ENCODE results near the gene UTS2B.
"Not testable (repeated sequence)": the region's sequence is repeated elsewhere in the genome, so short reads cannot be mapped to it uniquely, and the experiment has no call there.

UTS2B gene

DNA sequence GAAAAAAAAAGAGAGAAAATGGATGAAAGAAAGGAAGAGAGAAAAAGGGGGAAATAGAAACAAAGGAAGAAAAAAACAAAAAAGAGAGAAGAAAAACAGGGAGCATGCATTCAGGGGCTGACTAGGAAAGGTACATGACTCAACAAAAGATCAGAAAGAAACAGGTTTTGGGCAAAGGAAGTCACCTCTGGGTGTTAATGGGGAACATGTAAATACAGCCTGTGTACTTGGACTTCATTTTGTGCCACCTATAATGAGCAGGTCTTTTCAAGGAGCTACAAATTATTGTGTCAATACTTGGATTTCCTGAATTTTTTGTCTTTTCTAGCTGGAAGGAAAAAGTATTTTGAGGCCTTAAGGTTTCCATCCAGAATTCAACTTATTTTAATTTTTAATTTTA lies 54.6 kb downstream of the UTS2B start:
- DNase-seq: no peak

GRCh38 chr3:191275244-191275643 lies 55.1 kb downstream of the UTS2B start:
- DNase-seq: not testable (repeated sequence)

DNA sequence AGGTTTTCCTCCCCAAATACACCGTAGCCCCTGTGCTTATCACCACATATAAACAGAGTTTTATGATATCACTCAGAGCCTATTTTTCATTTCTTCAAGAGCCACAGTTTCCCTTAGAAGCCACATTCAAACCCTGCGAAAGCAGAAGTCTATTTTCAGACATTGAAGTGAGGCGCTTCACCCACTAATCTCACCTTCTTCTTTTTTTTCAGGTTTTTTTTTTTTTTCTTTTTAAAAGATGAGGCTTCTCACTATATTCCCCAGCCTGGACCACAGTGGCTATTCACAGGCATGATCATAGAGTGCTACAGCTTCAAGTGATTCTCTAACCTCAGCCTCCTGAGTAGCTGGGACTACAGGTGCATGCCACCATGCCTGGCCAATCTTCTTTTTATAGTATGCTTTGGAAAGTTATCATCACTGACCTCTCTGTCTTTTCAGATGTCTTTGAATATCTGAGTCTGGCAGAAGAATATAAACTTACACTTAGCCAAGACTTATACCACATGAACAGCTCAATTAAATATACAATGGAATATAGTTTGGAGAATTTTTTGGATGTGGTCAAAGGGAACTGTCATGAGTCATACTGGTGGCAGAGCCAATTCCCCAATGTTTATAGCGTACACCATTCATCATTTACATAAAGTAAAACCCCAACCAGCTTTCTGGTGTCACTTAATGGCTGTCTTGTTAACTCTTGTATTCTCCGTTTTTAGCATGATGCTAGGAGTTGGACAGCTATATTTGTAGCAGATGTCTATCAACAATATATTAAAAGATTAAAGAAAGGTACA lies 60.8 kb downstream of the UTS2B start:
- no peak for DNase-seq

GRCh38 chr3:191268737-191269136 lies 61.6 kb downstream of the UTS2B start:
- no peak for DNase-seq

DNA sequence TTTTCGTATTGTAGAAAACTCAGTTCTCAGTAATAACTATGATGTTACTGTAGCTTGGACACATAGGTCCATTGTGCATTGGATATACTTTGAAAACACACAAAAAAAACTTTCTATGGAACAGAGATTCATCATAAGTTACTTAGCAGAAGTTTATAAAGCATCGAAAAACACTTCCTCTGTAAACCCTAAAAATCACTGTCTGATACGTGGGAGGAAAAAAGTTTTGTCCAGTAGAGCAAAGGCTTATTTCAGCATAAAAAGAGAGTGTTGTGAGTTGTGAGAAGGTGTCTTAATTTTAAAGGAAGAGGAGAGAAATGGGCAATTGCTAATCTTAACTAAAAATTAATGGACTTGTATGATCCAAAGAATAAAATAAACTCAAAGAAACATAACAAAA lies 66.5 kb downstream of the UTS2B start:
- DNase-seq: no peak

- no peak for DNase-seq
Observed at GRCh38 chr3:191263365-191263764, 67.0 kb downstream of the UTS2B start.

GRCh38 chr3:191262650-191263049 lies 67.7 kb downstream of the UTS2B start:
- DNase-seq: no peak

- DNase-seq: no peak
Observed at GRCh38 chr3:191261304-191261638, 69.1 kb downstream of the UTS2B start.

- DNase-seq: no peak
Observed at GRCh38 chr3:191260431-191261303, 69.7 kb downstream of the UTS2B start.

- DNase-seq: no peak
Observed at GRCh38 chr3:191259486-191259885, 70.8 kb downstream of the UTS2B start.

- DNase-seq: no peak
Observed at GRCh38 chr3:191257286-191257685, 73.0 kb downstream of the UTS2B start.

- no peak for DNase-seq
Observed at GRCh38 chr3:191256405-191256804, 73.9 kb downstream of the UTS2B start.

- no peak for DNase-seq
Observed at GRCh38 chr3:191255156-191255555, 75.2 kb downstream of the UTS2B start.

DNA sequence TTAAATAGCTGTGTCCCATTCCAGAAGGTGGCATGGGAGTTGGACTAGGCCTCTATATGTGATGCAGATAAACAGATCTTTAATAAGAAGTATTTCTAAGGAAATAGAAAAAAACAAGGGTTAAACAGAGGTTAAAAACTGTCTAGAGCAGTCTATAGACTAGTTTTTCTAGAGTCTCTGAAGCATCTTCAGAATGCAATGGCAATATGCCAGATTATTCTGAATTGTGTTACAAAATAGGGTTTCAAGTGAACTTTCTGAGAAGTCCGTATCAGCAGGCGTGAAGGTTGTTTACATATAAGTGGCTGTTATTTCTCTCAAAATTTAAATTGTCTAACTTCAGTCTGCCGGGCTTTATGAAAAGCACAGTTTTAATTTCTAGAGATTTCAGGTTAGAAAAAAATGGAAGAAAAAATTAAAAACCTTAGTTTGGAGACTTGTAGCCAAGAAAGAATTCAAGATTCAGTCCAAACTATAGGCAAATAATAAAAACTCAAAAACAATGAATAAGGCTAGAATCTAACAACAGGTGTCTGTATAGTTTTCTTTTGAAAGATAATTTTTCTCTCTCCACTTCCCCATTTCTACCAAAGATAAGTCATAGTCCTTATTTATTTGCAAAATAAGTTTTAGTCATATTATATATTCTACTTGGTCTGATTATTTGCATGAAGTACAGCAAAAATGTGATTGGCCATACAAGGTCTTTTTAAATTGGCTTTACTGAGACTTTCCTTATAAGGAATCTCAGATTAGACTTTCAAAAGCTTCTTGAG lies 76.0 kb downstream of the UTS2B start:
- DNase-seq: peak; percentile 33

- no peak for DNase-seq
Observed at GRCh38 chr3:191253089-191253799, 77.1 kb downstream of the UTS2B start.

DNA sequence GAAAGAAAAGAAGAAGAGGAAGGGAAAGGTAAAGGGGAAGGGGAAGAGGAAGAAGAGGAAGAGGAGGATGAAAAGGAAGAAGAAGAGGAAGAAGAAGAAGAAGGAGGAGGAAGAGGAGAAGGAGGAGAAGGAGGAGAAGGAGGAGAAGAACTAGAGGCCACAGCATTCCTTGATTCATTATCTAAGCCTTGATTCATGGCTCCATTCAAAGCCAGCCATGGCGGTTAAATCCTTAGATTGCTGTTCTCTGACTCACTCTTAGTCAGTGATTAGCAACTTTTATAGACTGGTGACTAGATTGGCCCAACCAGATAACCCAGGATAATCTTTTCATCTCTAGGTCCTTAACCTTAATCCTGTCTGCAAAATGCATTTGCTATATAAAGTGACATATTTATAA lies 83.7 kb downstream of the UTS2B start:
- peak; percentile 75 for DNase-seq

- not testable (repeated sequence) for DNase-seq
Observed at GRCh38 chr3:191246034-191246433, 84.3 kb downstream of the UTS2B start.

- peak; percentile 27 for DNase-seq
Observed at GRCh38 chr3:191244242-191244867, 86.0 kb downstream of the UTS2B start.

DNA sequence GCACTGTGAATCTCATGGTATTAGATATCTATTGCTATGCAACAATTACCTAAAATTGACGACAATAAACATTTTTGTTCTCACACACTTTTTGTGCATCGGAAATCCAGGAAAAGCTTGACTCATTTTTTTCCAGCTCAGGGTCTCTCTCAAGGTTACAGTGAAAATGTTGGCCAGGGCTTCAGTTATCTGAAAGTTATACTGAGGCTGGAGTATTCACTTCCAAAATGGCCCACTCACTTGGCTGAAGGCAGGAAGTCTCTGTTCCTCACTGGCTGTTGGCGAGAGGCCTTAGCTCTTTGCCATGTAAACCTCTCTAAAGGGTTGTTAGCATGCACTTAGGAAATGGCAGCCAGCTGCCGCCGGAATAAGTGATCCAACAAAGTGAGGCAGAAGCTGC lies 89.8 kb downstream of the UTS2B start:
- DNase-seq: no peak

GRCh38 chr3:191239407-191240031 lies 90.8 kb downstream of the UTS2B start:
- DNase-seq: no peak

DNA sequence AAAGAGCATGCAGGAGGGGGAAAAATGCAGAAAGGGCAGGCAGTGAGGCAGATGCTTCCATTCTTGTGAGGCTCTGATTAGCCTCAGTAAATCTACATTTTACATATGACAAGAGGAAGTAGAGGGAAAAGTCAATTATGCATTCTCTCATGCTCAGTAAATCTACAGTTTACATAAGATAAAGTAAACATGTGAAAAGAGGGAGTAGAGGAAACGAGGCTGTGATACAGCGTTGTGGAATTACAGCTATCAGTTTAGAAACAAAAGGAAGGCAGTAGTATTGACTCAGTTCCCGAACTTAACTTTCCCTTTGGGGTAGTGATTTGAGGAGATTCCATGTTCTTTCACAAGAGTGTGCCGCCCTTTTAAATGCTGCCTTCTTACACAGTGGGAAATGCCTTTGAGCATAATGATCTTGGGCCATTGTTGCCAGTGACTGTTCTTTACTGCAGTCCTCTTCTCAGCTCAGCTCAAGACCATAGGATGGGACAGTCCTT lies 92.0 kb downstream of the UTS2B start:
- DNase-seq: peak; percentile 38
